ENCODE results near the gene FHIP1A. TPM values are rescaled to one million over a fixed set of nuclear protein-coding genes. Genes with fewer than 3 reads are reported as not detected.

FHIP1A gene
- total RNA-seq, 1 experiment from 2014 or later = 14.8 TPM

- no peak overlapping the region for H2AFZ ChIP-seq (ENCODE audit: low read depth, low read length, poor library complexity, severe bottlenecking)
- H3K9ac ChIP-seq (ENCODE audit: low read length) = no peak overlapping the region
- BruUV-seq (replicated peaks) = no TSS peak
- H3K27ac ChIP-seq (ENCODE audit: low read depth, low read length) = no peak overlapping the region
- no peaks in the 10 kb centered on the region for H4K20me1 ChIP-seq (ENCODE audit: insufficient read depth)
- POLR2A ChIA-PET = no interaction called here
- ATAC-seq (no peak), DNase-seq (ENCODE audit: low read depth, low spot score) (no peak)
- TF ChIP-seq POLR2AphosphoS5 (IDR thresholded peaks at IDR 0.05; ENCODE audit: low read depth, low read length) = no peak
- TF ChIP-seq, protein P1, sequence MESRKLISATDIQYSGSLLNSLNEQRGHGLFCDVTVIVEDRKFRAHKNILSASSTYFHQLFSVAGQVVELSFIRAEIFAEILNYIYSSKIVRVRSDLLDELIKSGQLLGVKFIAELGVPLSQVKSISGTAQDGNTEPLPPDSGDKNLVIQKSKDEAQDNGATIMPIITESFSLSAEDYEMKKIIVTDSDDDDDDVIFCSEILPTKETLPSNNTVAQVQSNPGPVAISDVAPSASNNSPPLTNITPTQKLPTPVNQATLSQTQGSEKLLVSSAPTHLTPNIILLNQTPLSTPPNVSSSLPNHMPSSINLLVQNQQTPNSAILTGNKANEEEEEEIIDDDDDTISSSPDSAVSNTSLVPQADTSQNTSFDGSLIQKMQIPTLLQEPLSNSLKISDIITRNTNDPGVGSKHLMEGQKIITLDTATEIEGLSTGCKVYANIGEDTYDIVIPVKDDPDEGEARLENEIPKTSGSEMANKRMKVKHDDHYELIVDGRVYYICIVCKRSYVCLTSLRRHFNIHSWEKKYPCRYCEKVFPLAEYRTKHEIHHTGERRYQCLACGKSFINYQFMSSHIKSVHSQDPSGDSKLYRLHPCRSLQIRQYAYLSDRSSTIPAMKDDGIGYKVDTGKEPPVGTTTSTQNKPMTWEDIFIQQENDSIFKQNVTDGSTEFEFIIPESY (IDR thresholded peaks at IDR 0.05; ENCODE audit: extremely low read depth, insufficient replicate concordance, low read length) = no peak
- no peak for TF ChIP-seq ZFX (IDR thresholded peaks at IDR 0.05)
- TF ChIP-seq, protein P2, sequence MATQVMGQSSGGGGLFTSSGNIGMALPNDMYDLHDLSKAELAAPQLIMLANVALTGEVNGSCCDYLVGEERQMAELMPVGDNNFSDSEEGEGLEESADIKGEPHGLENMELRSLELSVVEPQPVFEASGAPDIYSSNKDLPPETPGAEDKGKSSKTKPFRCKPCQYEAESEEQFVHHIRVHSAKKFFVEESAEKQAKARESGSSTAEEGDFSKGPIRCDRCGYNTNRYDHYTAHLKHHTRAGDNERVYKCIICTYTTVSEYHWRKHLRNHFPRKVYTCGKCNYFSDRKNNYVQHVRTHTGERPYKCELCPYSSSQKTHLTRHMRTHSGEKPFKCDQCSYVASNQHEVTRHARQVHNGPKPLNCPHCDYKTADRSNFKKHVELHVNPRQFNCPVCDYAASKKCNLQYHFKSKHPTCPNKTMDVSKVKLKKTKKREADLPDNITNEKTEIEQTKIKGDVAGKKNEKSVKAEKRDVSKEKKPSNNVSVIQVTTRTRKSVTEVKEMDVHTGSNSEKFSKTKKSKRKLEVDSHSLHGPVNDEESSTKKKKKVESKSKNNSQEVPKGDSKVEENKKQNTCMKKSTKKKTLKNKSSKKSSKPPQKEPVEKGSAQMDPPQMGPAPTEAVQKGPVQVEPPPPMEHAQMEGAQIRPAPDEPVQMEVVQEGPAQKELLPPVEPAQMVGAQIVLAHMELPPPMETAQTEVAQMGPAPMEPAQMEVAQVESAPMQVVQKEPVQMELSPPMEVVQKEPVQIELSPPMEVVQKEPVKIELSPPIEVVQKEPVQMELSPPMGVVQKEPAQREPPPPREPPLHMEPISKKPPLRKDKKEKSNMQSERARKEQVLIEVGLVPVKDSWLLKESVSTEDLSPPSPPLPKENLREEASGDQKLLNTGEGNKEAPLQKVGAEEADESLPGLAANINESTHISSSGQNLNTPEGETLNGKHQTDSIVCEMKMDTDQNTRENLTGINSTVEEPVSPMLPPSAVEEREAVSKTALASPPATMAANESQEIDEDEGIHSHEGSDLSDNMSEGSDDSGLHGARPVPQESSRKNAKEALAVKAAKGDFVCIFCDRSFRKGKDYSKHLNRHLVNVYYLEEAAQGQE (IDR thresholded peaks at IDR 0.05; ENCODE audit: low read depth) = no peak
- no peak for TF ChIP-seq SRF (IDR thresholded peaks at IDR 0.05; ENCODE audit: low read depth)
- TF ChIP-seq EZH2phosphoT487 (IDR thresholded peaks at IDR 0.05; ENCODE audit: borderline replicate concordance) = no peak
- no peak for TF ChIP-seq YY1 (IDR thresholded peaks at IDR 0.05; ENCODE audit: extremely low read depth, insufficient replicate concordance, low read depth, low read length)
- no peak for TF ChIP-seq JUND (IDR thresholded peaks at IDR 0.05)
- no peak for TF ChIP-seq ATF3 (IDR thresholded peaks at IDR 0.05)
- no peak for TF ChIP-seq CEBPB (IDR thresholded peaks at IDR 0.05; ENCODE audit: low read depth)
- CTCF ChIA-PET = no interaction called here
- no peaks in the 10 kb centered on the region for H3K79me2 ChIP-seq (ENCODE audit: insufficient read depth, low read length)
- no peaks in the 10 kb centered on the region for H3K27me3 ChIP-seq (ENCODE audit: insufficient read depth, low read length)
- RAD21 ChIA-PET (ENCODE audit: low non-redundant PET in 1 of 2, low total read pairs in 2 of 2, uncharacterized antibody in 2 of 2, unreplicated experiment in 2 of 2) = no interaction called here
- intact Hi-C loops (cut with micrococcal nuclease) = no loop called here
- no peaks in the 10 kb centered on the region for H3K36me3 ChIP-seq (ENCODE audit: control insufficient read depth in 1 of 2, insufficient read depth in 2 of 2, low read length in 2 of 2)
- no peak overlapping the region for H3K4me2 ChIP-seq (ENCODE audit: low read length)
- H3K9me2 ChIP-seq (ENCODE audit: insufficient read depth) = no peaks in the 10 kb centered on the region
- H3K4me3 ChIP-seq (replicated peaks in 1 of 2; ENCODE audit: low read depth in 1 of 2, low read length in 2 of 2) = no peak overlapping the region
- peaks cover 0 to 9% of the 10 kb centered on the region in 2 experiments; a peak in 2 of 4 replicates for H3K4me1 ChIP-seq (ENCODE audit: control insufficient read depth in 1 of 2, insufficient read depth in 2 of 2, low read length in 2 of 2)
- no peaks in the 10 kb centered on the region for H3K9me3 ChIP-seq (ENCODE audit: control insufficient read depth in 1 of 2, insufficient read depth in 1 of 2, low read depth in 1 of 2, low read length in 2 of 2)
Observed at GRCh38 chr4:151436093-151436518, 27.1 kb downstream of the FHIP1A start.
